ENCODE measurements around the gene DDIT4. TPM values are rescaled to one million over a fixed set of nuclear protein-coding genes. Genes with fewer than 3 reads are reported as not detected.
A peak's percentile ranks its signal among the peaks of the same experiment; 100 is the strongest.

DDIT4 gene
- total RNA-seq, 1 donor from 2014 or later, result 36.9 TPM

DNA sequence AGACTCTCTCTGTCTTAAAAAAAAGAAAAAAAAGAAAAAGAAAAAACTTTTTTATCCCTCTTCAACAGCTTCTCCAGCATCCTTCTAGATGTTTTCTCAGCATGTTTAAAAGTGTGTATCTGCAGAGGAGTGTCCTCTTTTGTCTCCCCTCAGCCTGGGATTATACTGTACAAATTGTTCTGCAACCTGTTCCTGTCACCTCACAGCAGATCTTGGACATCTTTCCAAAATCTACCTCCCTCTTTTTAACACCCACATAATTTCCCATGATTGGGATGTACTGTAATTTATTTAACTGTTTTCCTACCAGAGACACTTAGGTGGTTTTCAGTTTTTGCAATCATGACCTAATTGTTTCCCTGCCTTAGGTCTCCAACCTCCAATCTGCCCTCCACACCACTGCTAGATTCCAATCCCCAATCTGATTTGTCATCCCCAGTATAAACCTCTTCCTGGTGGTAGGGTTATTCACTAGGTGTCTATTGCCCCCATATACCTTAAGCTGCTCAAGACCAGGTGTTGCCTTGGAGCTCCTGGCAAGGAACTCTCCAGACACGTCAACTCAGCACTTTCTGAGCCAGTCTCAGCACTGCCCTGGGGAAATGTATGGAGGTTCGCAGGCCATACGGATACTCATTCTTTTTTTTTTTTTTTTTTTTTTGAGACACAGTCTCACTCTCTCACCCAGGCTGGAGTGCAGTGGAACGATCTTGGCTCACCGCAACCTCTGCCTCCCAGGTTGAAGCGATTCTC lies 17.6 kb upstream of the DDIT4 start:
- Mint-ChIP-seq H3K4me3 (ENCODE audit: low read depth) (no peak overlapping the region), H3K27me3 (no peaks in the 10 kb centered on the region), H3K4me1 (ENCODE audit: low read depth) (peaks cover 34% of the 10 kb centered on the region), H3K9me3 (ENCODE audit: low read depth) (no peaks in the 10 kb centered on the region), H3K36me3 (ENCODE audit: insufficient read depth) (no peaks in the 10 kb centered on the region), H3K27ac (peak overlapping the region; percentile 52)
- TF ChIP-seq, protein P1, sequence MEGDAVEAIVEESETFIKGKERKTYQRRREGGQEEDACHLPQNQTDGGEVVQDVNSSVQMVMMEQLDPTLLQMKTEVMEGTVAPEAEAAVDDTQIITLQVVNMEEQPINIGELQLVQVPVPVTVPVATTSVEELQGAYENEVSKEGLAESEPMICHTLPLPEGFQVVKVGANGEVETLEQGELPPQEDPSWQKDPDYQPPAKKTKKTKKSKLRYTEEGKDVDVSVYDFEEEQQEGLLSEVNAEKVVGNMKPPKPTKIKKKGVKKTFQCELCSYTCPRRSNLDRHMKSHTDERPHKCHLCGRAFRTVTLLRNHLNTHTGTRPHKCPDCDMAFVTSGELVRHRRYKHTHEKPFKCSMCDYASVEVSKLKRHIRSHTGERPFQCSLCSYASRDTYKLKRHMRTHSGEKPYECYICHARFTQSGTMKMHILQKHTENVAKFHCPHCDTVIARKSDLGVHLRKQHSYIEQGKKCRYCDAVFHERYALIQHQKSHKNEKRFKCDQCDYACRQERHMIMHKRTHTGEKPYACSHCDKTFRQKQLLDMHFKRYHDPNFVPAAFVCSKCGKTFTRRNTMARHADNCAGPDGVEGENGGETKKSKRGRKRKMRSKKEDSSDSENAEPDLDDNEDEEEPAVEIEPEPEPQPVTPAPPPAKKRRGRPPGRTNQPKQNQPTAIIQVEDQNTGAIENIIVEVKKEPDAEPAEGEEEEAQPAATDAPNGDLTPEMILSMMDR (IDR thresholded peaks at IDR 0.05; ENCODE audit: unreplicated experiment), result no peak
- no peak for DNase-seq (ENCODE audit: low spot score, unreplicated experiment)

DNA sequence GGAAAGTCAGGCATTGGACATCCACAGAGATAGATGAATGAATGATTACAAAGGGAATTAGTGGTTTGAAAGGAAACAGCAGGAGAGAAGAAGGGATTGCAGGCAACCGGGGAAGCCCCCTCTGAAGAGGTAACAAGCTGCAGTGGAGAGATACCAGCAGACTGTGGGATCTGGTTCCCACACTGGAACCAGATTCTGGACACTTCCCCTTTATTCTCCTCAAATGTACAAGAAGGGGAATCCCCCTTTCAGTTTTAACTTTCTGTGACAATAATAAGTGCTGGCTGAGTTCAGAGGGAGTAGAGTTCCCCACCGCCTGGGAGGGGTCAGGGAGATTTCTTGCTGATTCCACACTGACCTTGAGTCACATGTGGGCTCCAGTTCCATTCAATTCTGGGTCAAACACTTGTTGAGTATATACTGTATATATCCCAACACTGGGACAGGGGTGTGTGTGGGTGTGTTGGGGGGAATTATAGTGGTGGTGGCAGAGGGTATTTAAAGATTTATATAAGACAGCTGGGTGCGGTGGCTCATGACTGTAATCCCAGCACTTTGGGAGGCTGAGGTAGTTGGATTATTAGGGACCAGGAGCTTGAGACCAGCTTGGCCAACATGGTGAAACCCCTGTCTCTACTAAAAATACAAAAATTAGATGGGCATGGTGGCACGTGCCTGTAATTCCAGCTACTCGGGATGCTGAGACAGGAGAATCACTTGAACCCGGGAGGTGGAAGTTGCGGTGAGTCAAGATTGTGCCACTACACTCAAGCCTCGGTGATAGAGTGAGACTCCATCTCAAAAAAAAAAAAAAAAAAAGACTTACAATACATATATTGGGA lies 16.5 kb upstream of the DDIT4 start:
- H3K36me3 Mint-ChIP-seq (ENCODE audit: insufficient read depth), result no peaks in the 10 kb centered on the region
- no peak overlapping the region for H3K4me3 Mint-ChIP-seq (ENCODE audit: low read depth)
- H3K9me3 Mint-ChIP-seq (ENCODE audit: low read depth), result no peaks in the 10 kb centered on the region
- H3K27ac Mint-ChIP-seq, result peak overlapping the region; percentile 67
- H3K27me3 Mint-ChIP-seq, result no peaks in the 10 kb centered on the region
- no peak for DNase-seq (ENCODE audit: low spot score, unreplicated experiment)
- TF ChIP-seq, protein P1 (IDR thresholded peaks at IDR 0.05; ENCODE audit: unreplicated experiment), result no peak
- peaks cover 39% of the 10 kb centered on the region for H3K4me1 Mint-ChIP-seq (ENCODE audit: low read depth)

DNA sequence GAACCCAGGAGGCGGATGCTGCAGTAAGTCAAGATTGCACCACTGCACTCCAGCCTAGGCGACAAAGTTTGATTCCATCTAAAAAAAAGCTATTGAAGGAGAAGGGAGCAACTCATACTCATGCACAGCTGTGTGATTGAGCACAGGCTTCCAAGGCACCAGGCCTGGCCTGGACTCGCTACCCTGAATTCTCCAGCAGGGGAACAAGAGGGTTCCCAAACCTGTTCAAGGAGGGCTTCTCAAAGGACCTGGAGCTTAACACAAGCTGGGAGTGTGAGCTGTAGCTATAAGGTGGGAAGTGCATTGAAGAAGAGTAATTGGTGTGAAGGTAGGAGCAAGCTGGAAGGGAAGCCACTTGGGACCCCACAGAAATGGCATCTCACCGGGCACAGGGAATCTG lies 15.1 kb upstream of the DDIT4 start:
- Mint-ChIP-seq H3K9me3 (ENCODE audit: low read depth) (no peaks in the 10 kb centered on the region), H3K4me3 (ENCODE audit: low read depth) (no peak overlapping the region), H3K4me1 (ENCODE audit: low read depth) (peaks cover 39% of the 10 kb centered on the region), H3K27me3 (no peaks in the 10 kb centered on the region), H3K27ac (peak overlapping the region; percentile 80), H3K36me3 (ENCODE audit: insufficient read depth) (no peaks in the 10 kb centered on the region)
- TF ChIP-seq, protein P1 (IDR thresholded peaks at IDR 0.05; ENCODE audit: unreplicated experiment), result no peak
- DNase-seq (ENCODE audit: low spot score, unreplicated experiment), result no peak

DNA sequence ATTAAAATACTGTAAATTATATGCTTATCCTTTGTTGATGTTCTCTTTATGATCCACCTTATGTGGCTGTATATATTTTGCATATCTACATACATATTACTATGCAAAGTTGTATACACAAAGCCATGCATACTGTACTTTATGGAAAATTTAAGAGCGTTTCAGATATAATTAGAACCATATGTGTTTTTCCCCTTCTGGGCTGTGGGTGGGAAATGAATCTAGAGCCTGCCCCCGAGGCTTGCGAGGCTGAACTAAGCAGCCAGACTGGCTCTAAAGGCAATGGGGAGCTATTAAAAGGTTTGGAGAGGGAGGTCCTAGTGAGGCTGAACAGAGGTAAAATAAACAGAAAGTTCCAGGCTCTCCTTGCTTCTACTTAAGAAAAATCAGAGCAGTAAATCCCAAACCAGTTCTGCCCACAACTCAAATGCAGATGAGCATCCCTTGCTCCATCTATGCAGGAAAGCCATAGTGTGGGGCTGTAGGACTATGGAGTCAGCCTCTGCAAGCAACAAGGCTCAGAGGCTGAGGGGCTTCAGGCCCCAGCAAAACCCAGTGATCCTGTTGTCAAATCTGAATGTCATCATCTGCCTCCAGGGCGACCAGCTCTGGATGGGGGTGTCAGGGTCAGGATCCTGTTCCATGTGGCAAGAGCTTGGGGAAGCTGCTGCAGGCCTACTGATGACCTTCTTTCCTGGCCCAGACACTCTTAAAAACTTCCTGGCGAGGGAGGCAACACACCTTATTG lies 14.1 kb upstream of the DDIT4 start:
- H3K36me3 Mint-ChIP-seq (ENCODE audit: insufficient read depth), result no peaks in the 10 kb centered on the region
- H3K27me3 Mint-ChIP-seq, result no peaks in the 10 kb centered on the region
- DNase-seq (ENCODE audit: low spot score, unreplicated experiment), result no peak
- H3K9me3 Mint-ChIP-seq (ENCODE audit: low read depth), result no peaks in the 10 kb centered on the region
- TF ChIP-seq, protein P1 (IDR thresholded peaks at IDR 0.05; ENCODE audit: unreplicated experiment), result no peak
- H3K4me3 Mint-ChIP-seq (ENCODE audit: low read depth), result no peak overlapping the region
- peak overlapping the region; percentile 96 for H3K27ac Mint-ChIP-seq
- peaks cover 40% of the 10 kb centered on the region for H3K4me1 Mint-ChIP-seq (ENCODE audit: low read depth)

Measured in progenitor cell of endocrine pancreas (in vitro differentiated cells).